Measurements from ENCODE around the gene IQGAP3. TPM values are rescaled to one million over a fixed set of nuclear protein-coding genes. Genes with fewer than 3 reads are reported as not detected.
"Not testable (repeated sequence)": the region's sequence is repeated elsewhere in the genome, so short reads cannot be mapped to it uniquely, and the experiment has no call there.

Gene IQGAP3
- polyA plus RNA-seq, 1 of the 3 experiments (the other 2 are of a cell fraction) = 15.6 TPM

DNA sequence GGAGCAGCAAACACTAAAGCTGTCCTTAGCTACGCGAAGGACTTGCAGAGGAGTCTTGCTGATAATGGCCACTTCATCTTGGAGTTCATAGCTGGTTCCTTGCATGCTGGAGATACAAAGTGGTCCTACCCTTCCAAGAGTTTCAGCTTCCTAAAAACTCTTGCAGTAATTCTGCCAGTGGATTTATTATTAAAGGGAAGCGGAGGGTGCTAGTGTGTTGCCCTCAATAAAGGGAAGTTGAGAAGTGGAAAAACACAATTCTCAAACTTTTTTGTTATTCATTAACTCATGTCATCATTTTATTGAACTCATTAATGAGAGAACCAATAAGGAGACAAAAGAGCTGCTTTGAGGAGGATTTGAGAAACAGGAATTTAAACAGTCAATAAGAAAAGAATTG lies 40.3 kb upstream of the IQGAP3 start:
- H3K79me2 ChIP-seq (ENCODE audit: insufficient read depth) = no peaks in the 10 kb centered on the region
- H2AFZ ChIP-seq (ENCODE audit: low read depth) = no peak overlapping the region
- no peak overlapping the region for H3K27ac ChIP-seq (ENCODE audit: low read depth in 2 of 2, low read length in 1 of 2)
- no peaks in the 10 kb centered on the region for H3K36me3 ChIP-seq (replicated peaks in 1 of 2; ENCODE audit: control insufficient read depth in 1 of 2, insufficient read depth in 2 of 2, low read length in 1 of 2)
- no peak overlapping the region for H3K4me2 ChIP-seq
- CTCF ChIA-PET = interaction anchor here (0.8 to 18.0 kb wide), 13 partner anchors 9 to 227 kb away, joined by 3 to 643 read pairs (median 6); partner anchors contain the start of gene NAXE
- WGBS (ENCODE audit: low lambda C conversion rate) = 96% methylated on average over 3 of the region's 3 CpGs
- H3K9me2 ChIP-seq = no peaks in the 10 kb centered on the region
- DNase-seq = no peak
- H3K4me1 ChIP-seq (ENCODE audit: control insufficient read depth in 1 of 2, insufficient read depth in 2 of 2, low read depth in 1 of 2, low read length in 1 of 2) = peaks cover 0 to 14% of the 10 kb centered on the region in 2 experiments; a peak in 3 of 4 replicates
- POLR2A ChIA-PET = no interaction called here
- peaks cover 24% of the 10 kb centered on the region for H3F3A ChIP-seq (replicated peaks; ENCODE audit: insufficient read depth)
- H3K9ac ChIP-seq = no peak overlapping the region
- no peaks in the 10 kb centered on the region for H4K20me1 ChIP-seq (ENCODE audit: insufficient read depth)
- no peaks in the 10 kb centered on the region for H3K27me3 ChIP-seq (ENCODE audit: insufficient read depth)
- no peak overlapping the region for H3K4me3 ChIP-seq (ENCODE audit: low read depth in 2 of 2, low read length in 1 of 2)
- H3K9me3 ChIP-seq = no peaks in the 10 kb centered on the region
- TF ChIP-seq RAD21 (IDR thresholded peaks at IDR 0.05; ENCODE audit: low read length) (no peak), SIN3A (IDR thresholded peaks at IDR 0.05; ENCODE audit: borderline replicate concordance, low read depth, low read length) (no peak), EP300 (IDR thresholded peaks at IDR 0.05; ENCODE audit: borderline replicate concordance in 1 of 2, low read depth in 1 of 2, low read length in 1 of 2) (no peak), RXRA (IDR thresholded peaks at IDR 0.05; ENCODE audit: borderline replicate concordance, low read depth) (no peak), TAF1 (IDR thresholded peaks at IDR 0.05; ENCODE audit: borderline replicate concordance, low read depth, low read length) (no peak), FOSL2 (IDR thresholded peaks at IDR 0.05; ENCODE audit: borderline replicate concordance, low read depth) (no peak), NFIC (IDR thresholded peaks at IDR 0.05; ENCODE audit: borderline replicate concordance) (no peak), MXI1 (IDR thresholded peaks at IDR 0.05; ENCODE audit: low read depth, low read length) (no peak), CHD2 (IDR thresholded peaks at IDR 0.05; ENCODE audit: low read length, partially characterized antibody) (no peak), POLR2AphosphoS5 (IDR thresholded peaks at IDR 0.05; ENCODE audit: low read depth, low read length) (no peak), YY1 (IDR thresholded peaks at IDR 0.05; ENCODE audit: low read depth) (no peak)
- TF ChIP-seq, protein P1, sequence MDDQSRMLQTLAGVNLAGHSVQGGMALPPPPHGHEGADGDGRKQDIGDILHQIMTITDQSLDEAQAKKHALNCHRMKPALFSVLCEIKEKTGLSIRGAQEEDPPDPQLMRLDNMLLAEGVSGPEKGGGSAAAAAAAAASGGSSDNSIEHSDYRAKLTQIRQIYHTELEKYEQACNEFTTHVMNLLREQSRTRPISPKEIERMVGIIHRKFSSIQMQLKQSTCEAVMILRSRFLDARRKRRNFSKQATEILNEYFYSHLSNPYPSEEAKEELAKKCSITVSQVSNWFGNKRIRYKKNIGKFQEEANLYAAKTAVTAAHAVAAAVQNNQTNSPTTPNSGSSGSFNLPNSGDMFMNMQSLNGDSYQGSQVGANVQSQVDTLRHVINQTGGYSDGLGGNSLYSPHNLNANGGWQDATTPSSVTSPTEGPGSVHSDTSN (IDR thresholded peaks at IDR 0.05) = no peak
- TF ChIP-seq, protein P2, sequence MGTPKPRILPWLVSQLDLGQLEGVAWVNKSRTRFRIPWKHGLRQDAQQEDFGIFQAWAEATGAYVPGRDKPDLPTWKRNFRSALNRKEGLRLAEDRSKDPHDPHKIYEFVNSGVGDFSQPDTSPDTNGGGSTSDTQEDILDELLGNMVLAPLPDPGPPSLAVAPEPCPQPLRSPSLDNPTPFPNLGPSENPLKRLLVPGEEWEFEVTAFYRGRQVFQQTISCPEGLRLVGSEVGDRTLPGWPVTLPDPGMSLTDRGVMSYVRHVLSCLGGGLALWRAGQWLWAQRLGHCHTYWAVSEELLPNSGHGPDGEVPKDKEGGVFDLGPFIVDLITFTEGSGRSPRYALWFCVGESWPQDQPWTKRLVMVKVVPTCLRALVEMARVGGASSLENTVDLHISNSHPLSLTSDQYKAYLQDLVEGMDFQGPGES (IDR thresholded peaks at IDR 0.05; ENCODE audit: low read depth, low read length) = no peak
- TF ChIP-seq, protein P3, sequence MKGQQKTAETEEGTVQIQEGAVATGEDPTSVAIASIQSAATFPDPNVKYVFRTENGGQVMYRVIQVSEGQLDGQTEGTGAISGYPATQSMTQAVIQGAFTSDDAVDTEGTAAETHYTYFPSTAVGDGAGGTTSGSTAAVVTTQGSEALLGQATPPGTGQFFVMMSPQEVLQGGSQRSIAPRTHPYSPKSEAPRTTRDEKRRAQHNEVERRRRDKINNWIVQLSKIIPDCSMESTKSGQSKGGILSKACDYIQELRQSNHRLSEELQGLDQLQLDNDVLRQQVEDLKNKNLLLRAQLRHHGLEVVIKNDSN (IDR thresholded peaks at IDR 0.05; ENCODE audit: borderline replicate concordance, low read depth) = no peak
- TF ChIP-seq, protein P4, sequence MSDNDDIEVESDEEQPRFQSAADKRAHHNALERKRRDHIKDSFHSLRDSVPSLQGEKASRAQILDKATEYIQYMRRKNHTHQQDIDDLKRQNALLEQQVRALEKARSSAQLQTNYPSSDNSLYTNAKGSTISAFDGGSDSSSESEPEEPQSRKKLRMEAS (IDR thresholded peaks at IDR 0.05; ENCODE audit: low read depth) = no peak

DNA sequence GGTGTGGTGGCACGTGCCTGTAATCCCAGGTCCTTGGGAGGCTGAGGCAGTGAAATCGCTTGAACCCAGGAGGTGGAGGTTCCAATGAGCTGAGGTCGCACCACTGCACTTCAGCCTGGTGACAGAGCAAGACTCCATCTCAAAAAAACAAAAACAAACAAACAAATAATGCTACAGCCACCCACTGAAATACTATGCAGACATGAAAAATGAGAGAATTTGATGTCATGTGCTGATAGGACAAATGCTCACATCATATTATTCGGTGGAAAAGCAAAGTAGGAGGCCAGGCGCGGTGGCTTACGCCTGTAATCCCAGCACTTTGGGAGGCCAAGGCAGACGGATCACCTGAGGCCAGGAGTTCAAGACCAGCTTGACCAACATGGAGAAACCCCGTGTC lies 37.7 kb upstream of the IQGAP3 start:
- DNase-seq; H3K27me3 ChIP-seq (ENCODE audit: insufficient read depth); H3K27ac ChIP-seq (ENCODE audit: low read depth in 2 of 2, low read length in 1 of 2); H3K79me2 ChIP-seq (ENCODE audit: insufficient read depth); H2AFZ ChIP-seq (ENCODE audit: low read depth); POLR2A ChIA-PET; H3K9ac ChIP-seq; H3K9me3 ChIP-seq; H4K20me1 ChIP-seq (ENCODE audit: insufficient read depth); H3K4me2 ChIP-seq; H3K9me2 ChIP-seq; H3K36me3 ChIP-seq (replicated peaks in 1 of 2; ENCODE audit: control insufficient read depth in 1 of 2, insufficient read depth in 2 of 2, low read length in 1 of 2); H3K4me3 ChIP-seq (ENCODE audit: low read depth in 2 of 2, low read length in 1 of 2); H3K4me1 ChIP-seq (ENCODE audit: control insufficient read depth in 1 of 2, insufficient read depth in 2 of 2, low read depth in 1 of 2, low read length in 1 of 2): not testable (repeated sequence)
- peaks cover 11% of the 10 kb centered on the region for H3F3A ChIP-seq (replicated peaks; ENCODE audit: insufficient read depth)
- WGBS (ENCODE audit: low lambda C conversion rate) = 74% methylated on average over 9 of the region's 9 CpGs
- CTCF ChIA-PET = interaction anchor here (0.9 to 9.3 kb wide), 3 partner anchors 9 to 26 kb away, joined by 3 to 109 read pairs (median 104); partner anchors contain the start of genes HAPLN2 and TTC24
